ENCODE results near the gene SMAD3. TPM values are rescaled to one million over a fixed set of nuclear protein-coding genes. Genes with fewer than 3 reads are reported as not detected.

Gene SMAD3
- total RNA-seq, 2 experiments from 2014 or later = 74.1 to 75.9 TPM

DNA sequence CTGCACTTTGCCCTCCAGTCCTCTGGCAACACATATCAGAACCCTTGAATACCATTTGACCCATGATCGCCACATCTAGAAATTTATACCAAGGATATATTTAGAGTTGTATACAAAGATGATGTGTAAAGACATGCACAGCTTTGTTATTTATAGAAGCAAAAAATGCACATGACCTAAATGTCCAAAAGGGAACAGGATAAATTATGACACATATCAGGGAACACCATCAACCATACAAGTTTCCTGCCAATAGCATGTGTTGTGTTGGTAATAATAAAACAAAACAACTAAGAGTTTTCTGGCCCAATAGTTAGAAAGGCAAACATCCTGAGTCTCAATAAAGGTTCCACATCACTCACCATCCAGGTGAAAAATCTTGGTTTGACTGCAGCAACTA lies 137.6 kb downstream of the SMAD3 start:
- no peaks in the 10 kb centered on the region for H3K9me3 Mint-ChIP-seq
- H3K27ac Mint-ChIP-seq = no peak overlapping the region
- ATAC-seq (ENCODE audit: low read depth) (no peak), DNase-seq (no peak)
- H3K27me3 Mint-ChIP-seq = no peaks in the 10 kb centered on the region
- H3K4me3 Mint-ChIP-seq = no peak overlapping the region
- peaks cover 53% of the 10 kb centered on the region for H3K36me3 Mint-ChIP-seq
- H3K4me1 Mint-ChIP-seq = peaks cover 7% of the 10 kb centered on the region
- POLR2A ChIA-PET = no interaction called here

DNA sequence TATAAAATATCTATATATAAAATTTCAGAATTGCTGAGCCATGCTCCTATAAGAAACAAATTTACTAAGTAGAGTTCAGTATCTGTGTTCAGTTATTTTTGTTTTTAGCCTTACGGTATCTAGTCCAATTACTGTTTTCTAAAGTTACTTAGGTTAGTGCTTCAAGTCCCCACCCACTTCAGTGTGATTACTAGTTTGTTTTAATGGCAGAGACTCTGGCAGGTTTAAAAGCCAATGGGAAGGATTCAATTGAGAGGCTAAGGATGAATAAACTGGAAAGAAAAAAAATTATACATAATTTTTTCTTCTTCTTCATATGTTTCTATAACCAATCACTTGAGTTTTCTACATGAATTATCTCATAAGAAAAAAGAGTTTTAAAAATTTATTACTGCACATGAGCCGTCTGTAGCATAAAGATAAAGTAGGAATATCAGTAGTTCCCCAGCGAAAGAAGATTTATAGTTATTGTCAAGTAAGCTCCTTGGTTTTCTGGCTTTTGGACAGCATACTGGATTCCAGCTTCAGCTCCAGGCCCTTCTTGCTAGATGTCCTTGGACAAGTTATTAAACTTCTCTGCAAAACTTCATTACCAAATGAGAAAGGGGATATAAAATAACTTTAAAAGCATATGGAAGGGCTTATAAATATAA lies 142.3 kb downstream of the SMAD3 start:
- H3K27me3 Mint-ChIP-seq = no peaks in the 10 kb centered on the region
- H3K36me3 Mint-ChIP-seq = peaks cover 29% of the 10 kb centered on the region
- ATAC-seq (ENCODE audit: low read depth) (no peak), DNase-seq (no peak)
- no peaks in the 10 kb centered on the region for H3K9me3 Mint-ChIP-seq
- POLR2A ChIA-PET = no interaction called here
- no peak overlapping the region for H3K4me3 Mint-ChIP-seq
- no peak overlapping the region for H3K27ac Mint-ChIP-seq
- H3K4me1 Mint-ChIP-seq = no peaks in the 10 kb centered on the region

DNA sequence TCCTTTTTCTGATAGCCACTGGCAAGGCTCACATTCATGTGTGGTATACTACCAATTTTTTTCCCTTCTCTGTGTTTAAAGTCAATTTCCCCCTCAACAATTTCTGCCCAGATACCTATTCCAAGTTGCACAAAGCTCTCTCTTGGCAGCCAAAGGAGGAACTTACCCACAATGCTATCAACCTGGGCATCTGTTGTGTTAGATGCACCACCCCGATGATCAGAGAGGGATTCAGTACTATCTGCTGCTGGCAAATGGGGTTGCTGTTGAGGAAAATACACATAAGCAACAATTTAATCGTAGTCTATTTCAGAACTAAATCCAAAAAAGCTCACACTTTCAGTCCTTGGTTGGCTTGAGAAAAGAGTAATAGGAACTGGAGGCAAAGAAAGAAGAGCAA lies 143.0 kb downstream of the SMAD3 start:
- Mint-ChIP-seq H3K36me3 (peaks cover 28% of the 10 kb centered on the region), H3K27me3 (no peaks in the 10 kb centered on the region), H3K4me1 (no peaks in the 10 kb centered on the region), H3K27ac (no peak overlapping the region), H3K9me3 (no peaks in the 10 kb centered on the region), H3K4me3 (no peak overlapping the region)
- ATAC-seq (ENCODE audit: low read depth) (no peak), DNase-seq (no peak)
- POLR2A ChIA-PET = no interaction called here

DNA sequence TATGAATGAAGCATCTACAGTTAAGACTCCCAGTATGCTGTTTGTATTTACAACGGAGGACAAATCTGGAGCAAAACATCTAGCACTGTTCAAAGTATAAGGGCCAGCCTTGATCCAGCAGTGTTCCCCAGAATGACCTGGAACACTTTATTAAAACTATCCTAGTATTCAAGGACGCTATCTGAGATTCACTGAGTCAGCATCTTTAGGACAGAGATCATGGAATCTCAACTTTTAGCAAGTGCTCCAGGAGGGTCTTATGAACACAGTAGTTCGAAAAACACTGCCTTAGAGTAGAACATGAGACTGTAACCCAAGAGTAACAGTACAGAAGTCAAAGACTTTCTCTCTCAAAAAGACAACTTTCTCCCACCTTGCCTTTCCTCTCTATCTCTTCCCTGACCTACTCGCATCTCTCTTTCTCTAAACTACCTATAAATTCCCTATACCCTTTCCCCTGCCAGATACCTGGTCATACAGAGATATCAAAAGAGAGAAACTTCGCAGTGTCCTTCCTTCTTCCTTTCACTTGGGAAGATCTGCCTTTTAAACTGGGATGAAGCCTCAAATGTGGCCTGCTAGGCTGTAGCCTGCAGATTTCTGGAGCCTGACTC lies 145.3 kb downstream of the SMAD3 start:
- Mint-ChIP-seq H3K27ac (no peak overlapping the region), H3K27me3 (no peaks in the 10 kb centered on the region), H3K36me3 (peaks cover 16% of the 10 kb centered on the region), H3K9me3 (no peaks in the 10 kb centered on the region), H3K4me1 (no peaks in the 10 kb centered on the region), H3K4me3 (no peak overlapping the region)
- POLR2A ChIA-PET = no interaction called here
- DNase-seq = no peak
- ATAC-seq (ENCODE audit: low read depth) = no peak

DNA sequence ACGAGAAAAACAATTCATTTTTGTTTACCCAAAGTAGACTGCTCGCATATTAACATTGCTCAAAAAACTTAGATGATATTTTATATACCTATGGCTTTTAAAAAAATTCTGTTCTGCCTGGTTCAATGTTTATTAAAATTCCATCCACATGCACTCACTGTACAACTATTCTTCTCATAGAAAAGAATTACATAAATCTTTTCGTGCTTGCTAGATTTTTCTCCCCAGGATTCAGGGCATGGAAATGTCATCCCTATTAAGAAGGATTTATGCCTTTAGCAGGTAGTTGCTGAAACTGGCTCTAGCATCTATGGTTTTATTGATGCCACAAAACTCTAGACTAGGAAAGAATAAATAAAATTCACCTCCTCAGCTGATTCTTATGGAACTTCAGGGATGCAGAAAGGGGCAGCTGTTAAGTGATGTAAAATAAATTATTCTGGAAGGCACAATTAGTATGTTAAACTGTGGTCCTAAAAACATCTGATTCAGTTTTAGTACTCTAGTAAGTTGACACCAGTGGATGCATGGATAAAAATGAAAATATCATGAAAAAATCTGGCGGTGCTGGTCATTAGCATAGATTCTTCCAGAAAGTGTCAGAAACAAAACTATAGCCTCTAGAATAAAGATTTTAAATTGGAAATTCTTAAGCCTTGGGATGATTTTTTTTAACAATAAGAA lies 147.4 kb downstream of the SMAD3 start:
- peaks cover 15% of the 10 kb centered on the region for H3K36me3 Mint-ChIP-seq
- H3K4me3 Mint-ChIP-seq = no peak overlapping the region
- POLR2A ChIA-PET = no interaction called here
- H3K27ac Mint-ChIP-seq = no peak overlapping the region
- no peaks in the 10 kb centered on the region for H3K4me1 Mint-ChIP-seq
- ATAC-seq (ENCODE audit: low read depth) (no peak), DNase-seq (no peak)
- no peaks in the 10 kb centered on the region for H3K9me3 Mint-ChIP-seq
- H3K27me3 Mint-ChIP-seq = no peaks in the 10 kb centered on the region

DNA sequence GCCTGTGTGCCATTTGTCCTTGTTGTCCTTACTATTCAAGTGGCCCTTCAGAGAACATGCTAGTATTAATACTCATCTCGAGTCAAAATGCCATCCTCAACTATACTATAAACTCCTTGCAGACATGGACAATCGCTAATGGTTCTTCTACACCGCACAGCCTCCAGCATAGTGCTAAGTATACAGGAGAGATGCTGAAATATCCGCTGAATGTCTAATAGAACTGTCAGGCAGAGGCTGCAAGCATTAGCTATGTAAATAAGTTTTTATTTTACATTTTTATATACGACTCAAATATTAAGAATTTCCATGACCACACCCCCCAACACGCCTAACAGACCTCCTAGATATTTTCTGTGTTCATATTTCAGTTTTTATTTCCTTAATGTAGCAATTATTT lies 149.7 kb downstream of the SMAD3 start:
- H3K9me3 Mint-ChIP-seq = no peaks in the 10 kb centered on the region
- no peak for ATAC-seq (ENCODE audit: low read depth)
- POLR2A ChIA-PET = no interaction called here

DNA sequence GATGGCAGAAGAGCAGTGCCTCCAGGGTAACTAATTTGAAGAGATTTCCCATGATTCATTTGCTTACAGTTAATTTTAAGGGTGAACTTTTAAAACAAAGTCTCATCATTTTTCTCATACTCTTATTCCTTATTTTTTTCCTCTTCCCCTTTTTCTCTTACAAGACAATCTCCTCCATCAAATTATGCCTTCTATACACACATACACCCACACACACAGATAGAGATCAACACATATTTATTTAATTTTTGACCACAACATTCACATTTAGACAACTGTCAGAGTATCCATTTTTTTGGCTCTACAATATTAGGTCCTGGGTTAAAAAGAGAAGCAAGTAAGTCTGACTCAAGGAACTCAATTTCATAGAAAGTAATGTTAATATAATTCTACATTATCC lies 151.5 kb downstream of the SMAD3 start:
- ATAC-seq (ENCODE audit: low read depth) = no peak
- POLR2A ChIA-PET = interaction anchor here (0.7 kb wide), 1 partner anchor 49 kb away, joined by 3 read pairs; no protein-coding TSS in a partner anchor
- peaks cover 29% of the 10 kb centered on the region for H3K36me3 Mint-ChIP-seq
- H3K4me3 Mint-ChIP-seq = no peak overlapping the region
- H3K4me1 Mint-ChIP-seq = peaks cover 2% of the 10 kb centered on the region
- H3K27ac Mint-ChIP-seq = no peak overlapping the region
- H3K9me3 Mint-ChIP-seq = no peaks in the 10 kb centered on the region
- DNase-seq = no peak
- H3K27me3 Mint-ChIP-seq = no peaks in the 10 kb centered on the region

More for the DNA sequence above, 149.7 kb downstream of the SMAD3 start:
- Mint-ChIP-seq H3K36me3 (peaks cover 24% of the 10 kb centered on the region), H3K4me1 (peaks cover 2% of the 10 kb centered on the region), H3K27me3 (no peaks in the 10 kb centered on the region), H3K4me3 (no peak overlapping the region), H3K27ac (no peak overlapping the region)
- no peak for DNase-seq

DNA sequence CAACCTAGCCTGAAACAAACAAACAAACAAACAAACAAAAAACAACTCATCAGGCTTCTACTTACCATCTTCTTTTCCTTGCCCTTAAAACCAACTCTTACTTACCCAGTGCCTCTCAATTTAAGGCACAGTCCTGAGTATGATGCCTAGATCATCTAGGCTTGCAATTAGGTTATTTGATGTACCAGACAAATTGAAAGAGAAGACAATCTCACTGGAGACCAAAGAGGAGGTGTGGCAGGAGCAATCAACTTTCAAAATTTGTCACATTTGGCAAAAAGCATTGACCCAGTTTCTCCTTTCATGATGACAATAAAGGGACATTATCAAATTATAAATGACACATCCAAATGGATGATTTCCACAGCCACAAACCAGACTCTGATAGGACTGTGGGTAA lies 153.0 kb downstream of the SMAD3 start:
- POLR2A ChIA-PET = no interaction called here
- no peaks in the 10 kb centered on the region for H3K27me3 Mint-ChIP-seq
- peaks cover 29% of the 10 kb centered on the region for H3K36me3 Mint-ChIP-seq
- no peak overlapping the region for H3K27ac Mint-ChIP-seq
- no peak overlapping the region for H3K4me3 Mint-ChIP-seq
- H3K9me3 Mint-ChIP-seq = no peaks in the 10 kb centered on the region
- peaks cover 2% of the 10 kb centered on the region for H3K4me1 Mint-ChIP-seq
- ATAC-seq (ENCODE audit: low read depth) = no peak
- DNase-seq = no peak

DNA sequence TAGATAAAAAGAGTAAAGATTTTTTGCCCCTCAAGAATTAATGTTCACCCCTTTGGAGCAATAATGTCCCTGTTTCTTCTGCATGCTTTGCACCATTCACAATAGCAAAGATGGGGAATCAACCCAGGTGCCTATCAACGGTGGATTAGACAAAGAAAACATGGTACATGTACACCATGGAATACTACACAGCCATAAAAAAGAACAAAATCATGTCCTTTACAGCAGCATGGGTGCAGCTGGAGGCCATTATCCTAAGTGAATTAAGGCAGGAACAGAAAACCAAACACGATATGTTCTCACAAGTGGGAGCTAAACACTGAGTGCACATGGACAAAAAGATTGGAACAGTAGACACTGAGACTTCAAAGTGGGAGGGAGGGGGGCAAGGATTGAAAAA lies 153.9 kb downstream of the SMAD3 start:
- no peaks in the 10 kb centered on the region for H3K9me3 Mint-ChIP-seq
- POLR2A ChIA-PET = no interaction called here
- H3K36me3 Mint-ChIP-seq = peaks cover 29% of the 10 kb centered on the region
- DNase-seq (no peak), ATAC-seq (ENCODE audit: low read depth) (no peak)
- no peaks in the 10 kb centered on the region for H3K27me3 Mint-ChIP-seq
- H3K4me1 Mint-ChIP-seq = peaks cover 2% of the 10 kb centered on the region
- no peak overlapping the region for H3K27ac Mint-ChIP-seq
- H3K4me3 Mint-ChIP-seq = no peak overlapping the region

DNA sequence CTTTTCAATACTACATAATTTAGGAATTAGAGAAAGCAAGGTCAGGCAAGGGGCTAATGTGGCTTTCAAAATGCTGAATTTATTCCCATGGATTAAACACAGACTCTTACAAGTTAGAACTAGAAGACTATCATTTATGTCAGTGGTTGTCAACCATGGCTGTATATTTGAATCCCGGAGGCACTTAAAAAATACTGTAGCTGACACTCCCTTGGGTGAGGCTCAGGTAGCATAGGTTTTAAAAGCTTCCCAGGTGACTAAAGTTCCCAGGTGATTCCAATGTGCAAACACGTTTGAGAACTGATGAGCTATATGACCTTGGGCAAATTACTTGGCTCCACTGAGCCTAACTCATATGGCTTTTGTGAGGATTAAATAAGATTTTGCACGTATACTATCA lies 159.5 kb downstream of the SMAD3 start:
- H3K27me3 Mint-ChIP-seq = no peaks in the 10 kb centered on the region
- peaks cover 24% of the 10 kb centered on the region for H3K36me3 Mint-ChIP-seq
- no peaks in the 10 kb centered on the region for H3K9me3 Mint-ChIP-seq
- POLR2A ChIA-PET = no interaction called here
- DNase-seq (no peak), ATAC-seq (ENCODE audit: low read depth) (no peak)
- H3K27ac Mint-ChIP-seq = no peak overlapping the region
- H3K4me1 Mint-ChIP-seq = peaks cover 11% of the 10 kb centered on the region
- H3K4me3 Mint-ChIP-seq = no peak overlapping the region

DNA sequence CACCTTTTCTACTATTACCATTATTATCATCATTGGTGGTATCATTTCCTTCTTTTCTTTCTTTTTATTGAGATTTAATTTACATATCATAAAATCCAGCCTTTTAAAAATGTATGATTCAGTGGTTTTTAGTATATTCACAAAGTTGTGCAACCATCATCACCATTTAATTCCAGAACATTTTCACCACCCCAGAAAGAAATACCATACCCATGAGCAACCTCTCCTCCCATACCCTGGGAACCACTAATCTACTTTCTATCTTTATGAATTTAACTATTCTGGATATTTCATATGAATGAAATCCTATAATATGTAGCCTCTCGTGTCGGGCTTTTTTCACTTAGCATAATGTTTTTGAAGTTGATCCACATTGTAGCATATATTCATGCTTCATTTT lies 159.9 kb downstream of the SMAD3 start:
- DNase-seq (no peak), ATAC-seq (ENCODE audit: low read depth) (no peak)
- H3K4me3 Mint-ChIP-seq = no peak overlapping the region
- H3K27me3 Mint-ChIP-seq = no peaks in the 10 kb centered on the region
- H3K36me3 Mint-ChIP-seq = peaks cover 21% of the 10 kb centered on the region
- no peaks in the 10 kb centered on the region for H3K9me3 Mint-ChIP-seq
- POLR2A ChIA-PET = no interaction called here
- H3K27ac Mint-ChIP-seq = no peak overlapping the region
- H3K4me1 Mint-ChIP-seq = peaks cover 11% of the 10 kb centered on the region

DNA sequence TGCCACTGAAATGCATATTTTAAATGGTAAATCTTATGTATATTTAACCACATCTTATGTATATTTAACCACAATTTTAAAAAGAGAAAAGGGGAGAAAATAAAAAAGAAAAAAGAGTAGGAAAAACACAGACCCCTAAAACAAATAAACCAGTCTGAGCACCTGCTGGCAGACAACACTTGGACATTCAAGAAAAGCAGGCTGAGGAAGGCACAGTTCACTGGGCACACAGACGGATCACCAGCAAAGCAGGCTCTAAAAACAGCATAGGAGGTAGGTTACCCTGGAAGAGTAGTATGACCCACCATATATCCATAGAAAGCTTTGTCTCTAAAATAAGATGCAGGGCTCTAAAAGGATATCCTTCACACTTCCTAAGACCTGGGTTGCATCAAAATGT lies 162.0 kb downstream of the SMAD3 start:
- H3K9me3 Mint-ChIP-seq = no peaks in the 10 kb centered on the region
- peaks cover 11% of the 10 kb centered on the region for H3K4me1 Mint-ChIP-seq
- H3K27me3 Mint-ChIP-seq = no peaks in the 10 kb centered on the region
- POLR2A ChIA-PET = no interaction called here
- H3K36me3 Mint-ChIP-seq = peaks cover 29% of the 10 kb centered on the region
- H3K27ac Mint-ChIP-seq = no peak overlapping the region
- no peak for DNase-seq
- no peak overlapping the region for H3K4me3 Mint-ChIP-seq
- ATAC-seq (ENCODE audit: low read depth) = no peak

DNA sequence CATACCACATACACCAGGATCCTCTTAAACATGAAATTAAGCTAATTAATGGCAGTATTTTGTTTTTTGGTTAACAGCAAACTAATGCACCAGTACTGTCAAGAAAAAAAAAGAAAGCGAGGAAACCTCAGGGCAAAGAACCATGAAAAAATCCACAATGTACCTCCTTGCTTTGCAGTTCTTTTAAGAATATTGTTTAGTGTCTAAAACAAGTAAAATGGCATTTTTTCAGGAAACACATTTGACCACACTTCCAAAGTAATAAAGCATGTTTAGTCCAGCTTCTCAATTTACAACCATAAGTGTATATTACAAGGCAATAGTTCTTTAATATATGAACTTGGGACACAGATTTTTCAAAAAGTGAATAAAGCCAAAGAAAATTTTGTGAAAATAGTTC lies 162.4 kb downstream of the SMAD3 start:
- peaks cover 31% of the 10 kb centered on the region for H3K36me3 Mint-ChIP-seq
- H3K9me3 Mint-ChIP-seq = no peaks in the 10 kb centered on the region
- no peak overlapping the region for H3K4me3 Mint-ChIP-seq
- no peak for DNase-seq
- POLR2A ChIA-PET = no interaction called here
- H3K27me3 Mint-ChIP-seq = no peaks in the 10 kb centered on the region
- no peak for ATAC-seq (ENCODE audit: low read depth)
- H3K27ac Mint-ChIP-seq = no peak overlapping the region
- peaks cover 11% of the 10 kb centered on the region for H3K4me1 Mint-ChIP-seq

DNA sequence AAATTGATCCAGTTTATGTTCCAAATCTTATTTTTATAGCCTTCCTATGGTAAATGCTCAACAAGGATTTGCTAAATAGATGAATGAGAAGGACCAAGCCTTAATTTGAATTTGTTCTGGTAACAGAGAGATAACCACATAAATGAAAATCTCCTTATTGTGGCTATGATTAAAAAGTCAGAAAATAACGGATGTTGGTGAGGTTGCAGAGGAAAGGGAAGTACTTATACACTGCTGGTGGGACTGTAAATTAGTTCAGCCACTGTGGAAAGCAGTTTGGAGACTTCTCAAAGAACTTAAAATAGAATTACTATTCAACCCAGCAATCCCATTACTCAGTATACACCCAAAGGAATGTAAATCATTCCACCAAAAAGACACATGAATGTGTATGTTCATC lies 162.9 kb downstream of the SMAD3 start:
- POLR2A ChIA-PET = no interaction called here
- H3K36me3 Mint-ChIP-seq = peaks cover 35% of the 10 kb centered on the region
- no peaks in the 10 kb centered on the region for H3K27me3 Mint-ChIP-seq
- ATAC-seq (ENCODE audit: low read depth) (peak; percentile 33), DNase-seq (no peak)
- peak overlapping the region; percentile 59 for H3K27ac Mint-ChIP-seq
- H3K4me3 Mint-ChIP-seq = peak overlapping the region; percentile 20
- H3K9me3 Mint-ChIP-seq = no peaks in the 10 kb centered on the region
- H3K4me1 Mint-ChIP-seq = peaks cover 11% of the 10 kb centered on the region
